ENCODE data around the gene CEP44.
"Not testable (repeated sequence)": the region's sequence is repeated elsewhere in the genome, so short reads cannot be mapped to it uniquely, and the experiment has no call there.

Gene CEP44

GRCh38 chr4:174283507-174284471 lies at the start of gene CEP44, which contains the start of gene FBXO8:
TSS of gene CEP44 (plus strand) at chr4:174283911. CDS start at chr4:174299122, 15,211 bp downstream.
TSS of gene FBXO8 (minus strand) at chr4:174283667. CDS start at chr4:174263092, 20,575 bp downstream.
- peak; percentile 77 for DNase-seq

- no peak for DNase-seq
These were observed 47.4 kb upstream of the CEP44 start for GRCh38 chr4:174236359-174236758.

GRCh38 chr4:174241162-174241561 lies 42.5 kb upstream of the CEP44 start:
- DNase-seq = no peak

- peak; percentile 13 for DNase-seq
These were observed 39.3 kb upstream of the CEP44 start for GRCh38 chr4:174244441-174244840.

GRCh38 chr4:174245714-174246113 lies 38.0 kb upstream of the CEP44 start:
- no peak for DNase-seq

- DNase-seq = no peak
These were observed 35.3 kb upstream of the CEP44 start for GRCh38 chr4:174248407-174248806.

- no peak for DNase-seq
These were observed 31.3 kb upstream of the CEP44 start for GRCh38 chr4:174252412-174252811.

- no peak for DNase-seq
These were observed 29.1 kb upstream of the CEP44 start for GRCh38 chr4:174254613-174255012.

GRCh38 chr4:174255374-174255773 lies 28.3 kb upstream of the CEP44 start:
- DNase-seq = no peak

- DNase-seq = peak; percentile 81
These were observed 27.9 kb upstream of the CEP44 start for GRCh38 chr4:174255786-174256185.

- DNase-seq = peak; percentile 55
These were observed 27.4 kb upstream of the CEP44 start for GRCh38 chr4:174256277-174256713.

GRCh38 chr4:174259580-174259979 lies 24.1 kb upstream of the CEP44 start:
- DNase-seq = no peak

GRCh38 chr4:174260099-174260498 lies 23.6 kb upstream of the CEP44 start:
- peak; percentile 40 for DNase-seq

- not testable (repeated sequence) for DNase-seq
These were observed 22.3 kb upstream of the CEP44 start for GRCh38 chr4:174261432-174261831.

- DNase-seq = no peak
These were observed 20.9 kb upstream of the CEP44 start for GRCh38 chr4:174262624-174263444.

- no peak for DNase-seq
These were observed 20.3 kb upstream of the CEP44 start for GRCh38 chr4:174263445-174263736.

GRCh38 chr4:174265916-174266315 lies 17.8 kb upstream of the CEP44 start:
- no peak for DNase-seq

- no peak for DNase-seq
These were observed 17.3 kb upstream of the CEP44 start for GRCh38 chr4:174266416-174266815.

- no peak for DNase-seq
These were observed 9.8 kb upstream of the CEP44 start for GRCh38 chr4:174273930-174274329.

GRCh38 chr4:174274436-174274835 lies 9.3 kb upstream of the CEP44 start:
- no peak for DNase-seq

- no peak for DNase-seq
These were observed 8.6 kb upstream of the CEP44 start for GRCh38 chr4:174275101-174275500.

GRCh38 chr4:174277433-174277832 lies 6.3 kb upstream of the CEP44 start:
- no peak for DNase-seq

- no peak for DNase-seq
These were observed 5.2 kb upstream of the CEP44 start for GRCh38 chr4:174278467-174278866.

Data from fibroblast of upper back skin (primary cell).